Measurements from ENCODE around the gene COX7A2L.

GRCh38 chr2:42327125-42327524, 33.9 kb downstream of the COX7A2L start:
- TF ChIP-seq CTCF (IDR thresholded peaks at IDR 0.05) (no peak), POLR2A (IDR thresholded peaks at IDR 0.05) (no peak)

Data from gastroesophageal sphincter (tissue), 3 donors.